ENCODE results near the gene SREBF2. TPM values are rescaled to one million over a fixed set of nuclear protein-coding genes. Genes with fewer than 3 reads are reported as not detected.

Gene SREBF2
- total and polyA plus RNA-seq, 2 of the 8 experiments (the other 6 are each of a cell fraction or from before 2014, with no cell fraction given): 125 to 144 TPM

GRCh38 chr22:41923595-41924276 is 90.8 kb downstream of the SREBF2 start:
- Histone ChIP-seq H3K4ac (replicated peaks; ENCODE audit: insufficient read length, low read depth, low read length) (no peak overlapping the region), H2BK15ac (ENCODE audit: low read length) (0 out of 2 replicates have a peak overlapping the region, but pooled peaks have one; percentile 92), H2AK5ac (ENCODE audit: low read depth, low read length) (peak overlapping the region; percentile 55; the same call in 1 of the 2 replicates), H4K20me1 (replicated peaks in 1 of 2; ENCODE audit: control insufficient read depth in 1 of 2, insufficient read depth in 2 of 2, low read length in 2 of 2) (peaks cover 0 to 5% of the 10 kb centered on the region in 2 experiments), H3K4me1 (replicated peaks in 1 of 4; ENCODE audit: control insufficient read depth in 3 of 4, insufficient read depth in 4 of 4, low read length in 3 of 4) (peaks cover 0 to 23% (median 18%) of the 10 kb centered on the region in 4 experiments; a peak in 6 of 7 replicates), H3K56ac (replicated peaks; ENCODE audit: insufficient read length, low read depth, low read length) (no peak overlapping the region), H3K14ac (ENCODE audit: insufficient read length) (no peak overlapping the region), H2BK120ac (replicated peaks; ENCODE audit: low read depth, low read length) (no peak overlapping the region), H2BK5ac (ENCODE audit: low read depth, low read length) (no peak overlapping the region), H3K4me2 (ENCODE audit: insufficient read depth in 1 of 2, low read depth in 2 of 2, low read length in 2 of 2) (no peak overlapping the region), H3K9ac (replicated peaks in 1 of 4; ENCODE audit: extremely low read depth in 1 of 4, low read depth in 3 of 4, low read length in 3 of 4) (no peak overlapping the region), H2AFZ (ENCODE audit: low read length) (no peak overlapping the region), H3K36me3 (ENCODE audit: control insufficient read depth in 2 of 4, insufficient read depth in 4 of 4, low read length in 3 of 4) (no peaks in the 10 kb centered on the region), H3K79me2 (ENCODE audit: control insufficient read depth in 1 of 2, insufficient read depth in 2 of 2, low read length in 2 of 2) (no peaks in the 10 kb centered on the region), H3K23me2 (ENCODE audit: low read depth, low read length) (peaks cover 8% of the 10 kb centered on the region; the same call in 1 of the 2 replicates), H3K27ac (ENCODE audit: low read depth, low read length) (no peak overlapping the region), H4K91ac (replicated peaks; ENCODE audit: insufficient read length, low read length) (peak overlapping the region; percentile 65), H3K4me3 (ENCODE audit: extremely low read depth in 1 of 4, insufficient read depth in 2 of 4, low read depth in 3 of 4, low read length in 4 of 4) (no peak overlapping the region), H3K23ac (ENCODE audit: insufficient read length) (no peak overlapping the region), H3K18ac (ENCODE audit: extremely low read depth, low read length) (no peak overlapping the region), H3K79me1 (ENCODE audit: low read depth, low read length) (no peaks in the 10 kb centered on the region), H2BK12ac (ENCODE audit: low read depth, low read length) (no peak overlapping the region), H3K27me3 (replicated peaks in 1 of 4; ENCODE audit: control insufficient read depth in 3 of 4, extremely low read depth in 1 of 4, insufficient read depth in 3 of 4, low read length in 3 of 4) (peaks cover 15 to 79% (median 60%) of the 10 kb centered on the region in 4 experiments), H2BK20ac (ENCODE audit: low read length) (0 out of 2 replicates have a peak overlapping the region, but pooled peaks have one; percentile 18), H4K8ac (ENCODE audit: extremely low read depth, insufficient read depth, low read length) (no peak overlapping the region; the same call in 1 of the 2 replicates), H4K5ac (ENCODE audit: insufficient read length, low read depth, low read length) (no peak overlapping the region), H3K9me3 (ENCODE audit: insufficient read depth in 2 of 2, low read depth in 1 of 2, low read length in 1 of 2) (no peaks in the 10 kb centered on the region)
- ChIA-PET CTCF (ENCODE audit: partially characterized antibody) (interaction anchor here (0.7 to 5.9 kb wide), 6 partner anchors 14 to 226 kb away, joined by 3 to 77 read pairs (median 6); partner anchors contain the start of gene MEI1), POLR2A (ENCODE audit: partially characterized antibody) (interaction anchor here (0.6 to 1.2 kb wide), 4 partner anchors 13 to 185 kb away, joined by 3 to 5 read pairs (median 4); no protein-coding TSS in a partner anchor)
- 92% methylated on average over 13 of the region's 14 CpGs; no CpG with 5 or more reads in 1 of the 2 experiments for WGBS, 2 experiments (ENCODE audit: extremely low coverage in 1 of 2, insufficient coverage in 1 of 2, insufficient read length in 1 of 2, insufficient replicate concordance in 2 of 2, low coverage in 1 of 2, low lambda C conversion rate in 2 of 2, missing lambda C conversion rate in 1 of 2)
- no peak for FAIRE-seq
- TF ChIP-seq CTCF (IDR thresholded peaks at IDR 0.05; ENCODE audit: control extremely low read depth in 1 of 3, insufficient read depth in 1 of 3, low read depth in 1 of 3, low read length in 3 of 3): peak in 1 of 3 experiments; percentile 1; a peak in 1 of 4 replicates
- TF ChIP-seq E2F6 (IDR thresholded peaks at IDR 0.05): no peak
- DNase-seq (ENCODE audit: low read depth in 1 of 2, low spot score in 2 of 2): no peak

Measured in H1 (cell line).